HCT116 (cell line): Measurements from ENCODE around the gene RCOR1.

Experiments used
- ATF3 ChIP-seq: IDR thresholded peaks from 2 replicates; pipeline ENCODE4 v1.6.1; 2012
- CTCF ChIP-seq, 3 experiments: fragments of 200-600 bp in 1 of 3; sonication (generic) in 1 of 3; IDR thresholded peaks in 2 of 3; conservative IDR thresholded peaks in 1 of 3; 2 replicates each; pipeline ENCODE4 v1.5.1; 2012 to 2017; ENCODE audit warnings: low read depth in 2 of 3, low read length in 2 of 3, antibody characterized with exemption in 1 of 3, borderline replicate concordance in 1 of 3, control low read depth in 1 of 3, mild to moderate bottlenecking in 1 of 3, mixed read lengths in 1 of 3, mixed run types in 1 of 3, moderate library complexity in 1 of 3; ENCODE audit not compliant: insufficient read depth in 1 of 3
- EGR1 ChIP-seq: IDR thresholded peaks from 2 replicates; pipeline ENCODE4 v1.6.1; 2012; ENCODE audit warnings: low read depth
- EZH2 ChIP-seq: fragments of 200-600 bp; sonication (generic); IDR thresholded peaks from 2 replicates; pipeline ENCODE4 v1.6.1; 2017; ENCODE audit warnings: antibody characterized with exemption, mixed run types
- EZH2phosphoT487 ChIP-seq: fragments of 200-600 bp; IDR thresholded peaks from 2 replicates; pipeline ENCODE4 v1.6.1; 2018; ENCODE audit warnings: antibody characterized with exemption, borderline replicate concordance
- FOSL1 ChIP-seq: IDR thresholded peaks from 2 replicates; pipeline ENCODE4 v1.6.1; 2012; ENCODE audit warnings: low read depth
- JUND ChIP-seq: IDR thresholded peaks from 2 replicates; pipeline ENCODE4 v1.6.1; 2012
- POLR2A ChIP-seq: IDR thresholded peaks from 2 replicates; pipeline ENCODE4 v1.7.0; 2011; ENCODE audit warnings: borderline replicate concordance; ENCODE audit not compliant: insufficient read depth, insufficient read length; ENCODE audit errors: extremely low read depth
- POLR2AphosphoS5 ChIP-seq: IDR thresholded peaks from 2 replicates; pipeline ENCODE4 v1.6.1; 2011; ENCODE audit warnings: mild to moderate bottlenecking, low read depth, low read length, moderate library complexity
- RAD21 ChIP-seq: IDR thresholded peaks from 2 replicates; pipeline ENCODE4 v1.6.1; 2012; ENCODE audit warnings: low read depth, mild to moderate bottlenecking
- SRF ChIP-seq: IDR thresholded peaks from 2 replicates; pipeline ENCODE4 v1.6.1; 2012; ENCODE audit warnings: low read depth
- YY1 ChIP-seq: IDR thresholded peaks from 2 replicates; pipeline ENCODE4 v1.6.1; 2011; ENCODE audit warnings: low read length, low read depth, moderate library complexity, mild to moderate bottlenecking; ENCODE audit not compliant: insufficient replicate concordance; ENCODE audit errors: extremely low read depth

DNA sequence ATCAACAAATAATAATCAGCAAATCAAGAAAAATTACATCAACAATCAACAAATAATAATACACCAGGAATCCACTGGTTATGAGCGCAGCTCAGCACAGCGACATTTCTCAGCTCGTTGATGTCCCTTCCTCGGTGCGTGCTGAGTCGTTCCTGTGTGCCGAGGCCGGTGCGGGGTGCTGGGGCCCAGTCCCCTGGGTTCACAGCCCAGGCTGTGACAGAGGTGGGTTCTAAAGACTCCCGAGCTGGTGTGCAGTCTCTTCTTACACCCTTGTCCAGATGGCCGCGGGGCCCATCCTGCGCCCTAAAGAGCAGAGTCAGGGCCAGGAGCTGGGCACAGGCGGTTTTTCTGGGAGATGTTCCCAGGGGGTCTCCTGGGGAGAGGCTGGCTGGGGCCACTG is 157.9 kb downstream of the RCOR1 start:
- no peak for TF ChIP-seq EZH2phosphoT487
- TF ChIP-seq EGR1, result no peak
- TF ChIP-seq SRF, result no peak
- no peak for TF ChIP-seq EZH2
- TF ChIP-seq CTCF (IDR thresholded peaks at IDR 0.05 in 2 of 3, conservative IDR thresholded peaks at IDR 0.05 in 1 of 3; ENCODE audit: borderline replicate concordance in 1 of 3, insufficient read depth in 1 of 3, low read depth in 2 of 3, low read length in 2 of 3), result no peak
- TF ChIP-seq RAD21, result no peak
- no peak for TF ChIP-seq POLR2AphosphoS5
- TF ChIP-seq ATF3, result no peak
- TF ChIP-seq POLR2A, result no peak
- no peak for TF ChIP-seq YY1
- TF ChIP-seq JUND, result no peak
- TF ChIP-seq FOSL1, result no peak
